Measurements from ENCODE around the gene UBE3C.

Gene UBE3C

DNA sequence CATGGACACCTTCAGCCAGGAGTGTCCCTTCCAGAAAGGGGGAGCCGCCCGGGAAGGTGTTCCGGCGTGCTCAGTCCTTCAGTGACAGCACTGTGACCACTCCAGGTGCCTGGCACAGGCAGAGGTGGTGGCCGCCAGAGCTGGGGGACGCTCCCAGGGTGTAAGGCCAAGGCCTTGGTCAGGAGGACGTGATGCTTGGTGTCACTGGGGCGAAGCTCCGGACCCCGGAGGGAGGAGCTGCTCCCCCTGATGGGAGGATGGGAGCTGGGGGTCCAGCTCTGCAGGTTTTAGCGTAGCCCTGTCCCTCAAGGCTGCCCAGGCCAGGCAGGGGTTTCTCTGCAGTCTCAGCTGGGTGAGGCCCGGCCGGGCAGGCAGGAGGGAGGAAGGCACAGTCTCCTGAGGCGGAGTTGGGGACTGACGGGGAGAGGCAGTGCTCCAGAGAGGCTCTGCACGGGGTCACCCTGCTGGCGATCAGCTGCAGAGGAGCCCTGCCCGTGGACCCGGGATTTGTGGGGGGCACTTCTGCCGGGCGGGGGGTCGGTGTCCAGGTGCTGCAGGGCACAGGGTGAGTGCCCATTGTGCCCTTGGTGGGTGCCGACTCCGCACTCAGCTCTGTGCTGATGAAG lies 141.6 kb downstream of the UBE3C start:
- TF ChIP-seq, protein P1, sequence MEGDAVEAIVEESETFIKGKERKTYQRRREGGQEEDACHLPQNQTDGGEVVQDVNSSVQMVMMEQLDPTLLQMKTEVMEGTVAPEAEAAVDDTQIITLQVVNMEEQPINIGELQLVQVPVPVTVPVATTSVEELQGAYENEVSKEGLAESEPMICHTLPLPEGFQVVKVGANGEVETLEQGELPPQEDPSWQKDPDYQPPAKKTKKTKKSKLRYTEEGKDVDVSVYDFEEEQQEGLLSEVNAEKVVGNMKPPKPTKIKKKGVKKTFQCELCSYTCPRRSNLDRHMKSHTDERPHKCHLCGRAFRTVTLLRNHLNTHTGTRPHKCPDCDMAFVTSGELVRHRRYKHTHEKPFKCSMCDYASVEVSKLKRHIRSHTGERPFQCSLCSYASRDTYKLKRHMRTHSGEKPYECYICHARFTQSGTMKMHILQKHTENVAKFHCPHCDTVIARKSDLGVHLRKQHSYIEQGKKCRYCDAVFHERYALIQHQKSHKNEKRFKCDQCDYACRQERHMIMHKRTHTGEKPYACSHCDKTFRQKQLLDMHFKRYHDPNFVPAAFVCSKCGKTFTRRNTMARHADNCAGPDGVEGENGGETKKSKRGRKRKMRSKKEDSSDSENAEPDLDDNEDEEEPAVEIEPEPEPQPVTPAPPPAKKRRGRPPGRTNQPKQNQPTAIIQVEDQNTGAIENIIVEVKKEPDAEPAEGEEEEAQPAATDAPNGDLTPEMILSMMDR (IDR thresholded peaks at IDR 0.05; ENCODE audit: borderline replicate concordance, insufficient read depth, low read depth, low read length) = no peak
- H3K4me3 ChIP-seq (ENCODE audit: low read depth, low read length) = no peak overlapping the region

DNA sequence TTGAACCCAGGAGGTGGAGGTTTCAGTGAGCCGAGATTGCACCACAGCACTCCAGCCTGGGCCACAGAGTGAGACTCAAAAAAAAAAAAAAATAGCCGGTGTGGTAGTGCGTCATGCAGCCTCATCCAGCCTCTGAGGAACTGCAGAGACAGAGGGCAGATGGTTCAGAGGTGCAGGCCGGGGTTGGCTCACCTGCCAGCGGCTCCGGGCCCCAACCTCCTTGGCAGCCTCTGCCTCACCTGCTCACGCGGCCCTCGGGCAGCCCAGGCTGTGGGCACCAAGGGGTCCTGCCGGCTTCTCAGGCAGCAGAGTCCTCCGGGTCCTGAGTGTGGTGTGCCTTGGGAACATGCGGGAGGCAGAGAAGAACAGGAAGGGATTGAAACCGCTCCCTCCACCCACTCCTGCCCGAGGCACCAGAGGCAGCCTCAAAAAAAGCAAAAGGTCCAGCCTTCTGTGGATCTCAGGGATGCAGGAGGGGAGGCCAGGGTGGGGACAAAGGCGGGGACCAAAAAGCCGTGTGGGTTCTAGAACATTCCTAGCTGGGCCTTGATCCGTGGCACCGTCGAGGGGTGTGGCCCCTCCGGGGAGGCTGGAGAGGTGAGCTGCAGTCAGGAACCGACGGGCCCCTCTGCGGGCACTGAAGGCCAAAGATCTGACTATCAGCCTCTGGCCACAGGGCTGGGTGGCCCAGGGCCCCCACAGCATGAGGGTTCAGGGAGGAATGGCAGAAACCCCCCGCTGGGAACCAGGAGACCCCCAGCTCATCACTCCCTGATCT lies 142.7 kb downstream of the UBE3C start:
- no peak overlapping the region for H3K4me3 ChIP-seq (ENCODE audit: low read depth, low read length)
- TF ChIP-seq, protein P1 (IDR thresholded peaks at IDR 0.05; ENCODE audit: borderline replicate concordance, insufficient read depth, low read depth, low read length) = no peak

DNA sequence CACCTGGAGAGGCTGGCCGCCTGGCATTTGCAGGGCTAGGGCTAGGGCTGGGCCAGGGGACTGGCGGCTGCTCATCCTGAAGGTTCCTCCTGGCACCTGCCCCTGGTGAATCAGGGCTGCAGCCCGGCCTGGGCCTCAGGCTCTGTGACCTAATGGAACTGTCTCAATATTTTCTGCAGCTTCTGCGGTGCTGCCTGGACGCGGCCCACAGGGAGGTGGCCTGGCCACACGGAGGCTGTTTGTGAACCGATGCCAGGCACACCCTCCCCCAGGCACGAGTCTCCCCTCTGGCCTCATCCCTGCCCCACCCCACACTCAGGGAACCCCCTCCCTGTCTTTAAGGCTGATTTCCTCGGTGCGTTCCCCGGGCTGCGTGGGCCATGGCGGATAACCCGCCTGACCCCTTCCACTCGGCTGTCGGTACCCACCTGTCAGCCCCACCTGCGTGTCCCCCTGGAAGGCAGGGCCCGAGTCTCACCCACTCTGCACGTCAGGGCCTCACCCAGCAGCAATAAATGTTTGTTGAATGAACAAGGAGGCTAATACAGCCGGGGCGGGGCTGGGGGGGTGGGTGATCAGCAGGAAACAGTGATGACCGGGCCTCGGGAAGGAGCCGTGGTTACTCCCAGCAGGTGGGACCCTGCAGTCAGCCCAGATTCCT lies 143.5 kb downstream of the UBE3C start:
- H3K4me3 ChIP-seq (ENCODE audit: low read depth, low read length) = no peak overlapping the region
- TF ChIP-seq, protein P1 (IDR thresholded peaks at IDR 0.05; ENCODE audit: borderline replicate concordance, insufficient read depth, low read depth, low read length) = no peak

DNA sequence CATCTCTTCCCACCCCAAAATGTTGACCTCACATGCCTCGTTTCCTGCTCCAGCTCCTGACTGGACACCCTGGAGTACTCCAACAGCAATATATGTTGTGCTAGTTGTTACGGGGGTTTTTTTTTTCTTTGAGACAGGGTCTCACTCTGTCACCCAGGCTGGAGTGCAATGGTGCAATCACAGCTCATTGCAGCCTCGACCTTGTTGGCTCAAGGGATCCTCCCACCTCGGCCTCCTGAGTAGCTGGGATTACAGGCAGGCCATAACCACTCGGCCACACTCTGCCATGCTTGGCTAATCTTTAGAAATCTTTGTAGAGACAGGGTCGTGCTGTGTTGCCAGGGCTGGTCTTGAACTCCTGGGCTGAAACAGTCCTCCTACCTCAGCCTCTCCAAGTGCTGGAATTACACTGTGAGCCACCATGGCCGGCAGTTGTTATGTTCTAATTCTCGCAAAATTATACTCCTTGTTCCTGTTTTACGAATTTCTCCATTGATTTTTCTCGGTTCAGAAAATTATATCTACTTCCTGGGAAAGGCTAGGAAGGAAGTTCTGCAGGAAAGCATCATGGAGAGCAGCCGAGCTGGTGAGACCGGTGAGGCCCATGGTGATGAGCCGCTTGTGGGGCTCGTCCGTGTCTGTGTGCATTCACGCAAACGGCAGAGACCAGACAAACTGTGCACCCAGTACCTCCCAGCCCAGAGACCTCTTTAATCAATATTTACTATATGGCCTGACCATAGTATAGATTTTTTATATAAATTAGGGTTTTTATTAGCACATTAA lies 145.7 kb downstream of the UBE3C start:
- H3K4me3 ChIP-seq (ENCODE audit: low read depth, low read length) = no peak overlapping the region
- TF ChIP-seq, protein P1 (IDR thresholded peaks at IDR 0.05; ENCODE audit: borderline replicate concordance, insufficient read depth, low read depth, low read length) = no peak

DNA sequence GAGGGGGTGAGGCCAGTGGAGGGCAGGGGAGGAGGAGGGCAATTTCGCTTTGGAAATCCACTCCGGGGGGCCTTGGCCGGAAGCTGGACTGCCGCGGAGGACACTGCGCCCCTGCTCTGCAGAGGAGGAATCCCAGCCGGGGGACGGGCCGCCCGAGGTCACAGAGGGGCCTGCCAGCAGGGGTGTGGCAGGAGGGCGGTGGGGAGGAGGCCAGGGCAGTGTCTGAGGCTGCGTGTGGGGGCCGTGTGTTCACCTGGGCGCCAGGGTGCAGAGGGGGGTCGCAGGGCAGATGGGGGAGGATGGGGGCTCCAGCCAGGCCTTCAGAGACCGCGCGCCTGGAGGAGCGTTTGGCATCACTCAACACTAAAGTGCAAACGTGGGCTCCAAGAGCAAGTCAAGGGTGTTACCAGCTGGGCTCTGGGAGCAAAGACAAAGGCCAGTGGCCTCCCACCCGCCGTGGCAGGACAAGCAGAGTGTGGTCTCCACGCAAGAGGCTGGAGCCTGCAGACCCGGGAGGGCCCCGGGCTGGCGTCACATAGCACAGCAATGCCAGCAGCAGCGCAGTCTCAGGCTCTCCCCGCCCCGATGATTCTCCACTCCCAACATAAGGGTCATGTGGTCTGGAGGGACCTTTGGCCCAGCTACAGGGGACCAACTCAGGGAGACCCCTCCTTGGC lies 152.8 kb downstream of the UBE3C start:
- TF ChIP-seq, protein P1 (IDR thresholded peaks at IDR 0.05; ENCODE audit: borderline replicate concordance, insufficient read depth, low read depth, low read length) = no peak
- no peak overlapping the region for H3K4me3 ChIP-seq (ENCODE audit: low read depth, low read length)

DNA sequence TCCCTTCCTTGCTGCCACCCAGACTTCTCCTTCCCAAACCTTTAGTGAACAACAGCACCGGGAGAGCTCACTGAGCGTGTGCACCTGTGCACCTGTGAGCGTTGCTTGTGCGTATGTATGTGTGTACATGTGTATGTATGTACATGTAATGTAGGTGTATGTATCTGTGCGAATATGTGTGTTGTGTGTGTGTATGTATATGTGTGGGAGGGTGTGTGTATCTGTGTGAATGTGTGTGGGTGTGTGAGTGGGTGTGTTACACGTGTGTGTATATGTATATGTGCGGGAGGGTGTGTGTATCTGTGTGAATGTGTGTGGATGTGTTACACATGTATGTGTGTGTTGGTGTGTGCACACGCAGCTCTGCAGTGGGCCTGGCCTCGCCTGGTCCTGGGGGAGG lies 153.5 kb downstream of the UBE3C start:
- TF ChIP-seq, protein P1 (IDR thresholded peaks at IDR 0.05; ENCODE audit: borderline replicate concordance, insufficient read depth, low read depth, low read length) = no peak
- H3K4me3 ChIP-seq (ENCODE audit: low read depth, low read length) = no peak overlapping the region

All from GM12875 (cell line).